ENCODE results near the gene TEAD4. TPM values are rescaled to one million over a fixed set of nuclear protein-coding genes. Genes with fewer than 3 reads are reported as not detected.

Gene TEAD4
- total RNA-seq, 1 experiment from 2014 or later, result 43.2 TPM

GRCh38 chr12:2986876-2987275 lies 27.7 kb downstream of the TEAD4 start:
- H3K27ac ChIP-seq (ENCODE audit: low read depth, low read length), result no peak overlapping the region
- H3K9me3 ChIP-seq (ENCODE audit: control insufficient read depth in 1 of 2, insufficient read depth in 1 of 2, low read depth in 1 of 2, low read length in 2 of 2), result no peaks in the 10 kb centered on the region
- no peaks in the 10 kb centered on the region; the same call in 1 of the 2 replicates for H4K20me1 ChIP-seq (ENCODE audit: insufficient read depth)
- no peaks in the 10 kb centered on the region for H3K9me2 ChIP-seq (ENCODE audit: insufficient read depth)
- H3K4me2 ChIP-seq (ENCODE audit: low read length), result no peak overlapping the region
- DNase-seq (ENCODE audit: low read depth, low spot score), result no peak
- no peak overlapping the region for H3K9ac ChIP-seq (ENCODE audit: low read length)
- H3K36me3 ChIP-seq (ENCODE audit: control insufficient read depth in 1 of 2, insufficient read depth in 2 of 2, low read length in 2 of 2), result peaks cover 0 to 9% of the 10 kb centered on the region in 2 experiments; a peak in 1 of 4 replicates
- peaks cover 49% of the 10 kb centered on the region for H3K79me2 ChIP-seq (ENCODE audit: insufficient read depth, low read length)
- BruUV-seq (replicated peaks), result no TSS peak
- ChIA-PET CTCF (interaction anchor here (2.5 kb wide), 1 partner anchor 55 kb away, joined by 6 read pairs; no protein-coding TSS in a partner anchor), RAD21 (ENCODE audit: low non-redundant PET in 1 of 2, low total read pairs in 2 of 2, uncharacterized antibody in 2 of 2, unreplicated experiment in 2 of 2) (no interaction called here), POLR2A (no interaction called here)
- intact Hi-C loops (cut with micrococcal nuclease), result no loop called here
- no peak overlapping the region for H3K4me3 ChIP-seq (replicated peaks in 1 of 2; ENCODE audit: low read depth in 1 of 2, low read length in 2 of 2)
- H3K27me3 ChIP-seq (ENCODE audit: insufficient read depth, low read length), result no peaks in the 10 kb centered on the region
- H2AFZ ChIP-seq (ENCODE audit: low read depth, low read length, poor library complexity, severe bottlenecking), result no peak overlapping the region
- H3K4me1 ChIP-seq (ENCODE audit: control insufficient read depth in 1 of 2, insufficient read depth in 2 of 2, low read length in 2 of 2), result no peaks in the 10 kb centered on the region
- TF ChIP-seq ELF1 (IDR thresholded peaks at IDR 0.05; ENCODE audit: borderline replicate concordance, low read depth) (no peak), FOSL1 (IDR thresholded peaks at IDR 0.05; ENCODE audit: low read depth) (no peak), SRF (IDR thresholded peaks at IDR 0.05; ENCODE audit: low read depth) (no peak), EGR1 (IDR thresholded peaks at IDR 0.05; ENCODE audit: low read depth) (no peak), MAX (IDR thresholded peaks at IDR 0.05) (no peak), EZH2 (IDR thresholded peaks at IDR 0.05) (no peak), JUND (IDR thresholded peaks at IDR 0.05) (no peak), ZNF274 (IDR thresholded peaks at IDR 0.05; ENCODE audit: low read depth, low read length) (no peak), POLR2A (IDR thresholded peaks at IDR 0.05; ENCODE audit: borderline replicate concordance, extremely low read depth, insufficient read depth, insufficient read length) (no peak), ZFX (IDR thresholded peaks at IDR 0.05) (no peak), POLR2AphosphoS5 (IDR thresholded peaks at IDR 0.05; ENCODE audit: low read depth, low read length) (no peak), EZH2phosphoT487 (IDR thresholded peaks at IDR 0.05; ENCODE audit: borderline replicate concordance) (no peak), YY1 (IDR thresholded peaks at IDR 0.05; ENCODE audit: extremely low read depth, insufficient replicate concordance, low read depth, low read length) (no peak)
- TF ChIP-seq, protein P1, sequence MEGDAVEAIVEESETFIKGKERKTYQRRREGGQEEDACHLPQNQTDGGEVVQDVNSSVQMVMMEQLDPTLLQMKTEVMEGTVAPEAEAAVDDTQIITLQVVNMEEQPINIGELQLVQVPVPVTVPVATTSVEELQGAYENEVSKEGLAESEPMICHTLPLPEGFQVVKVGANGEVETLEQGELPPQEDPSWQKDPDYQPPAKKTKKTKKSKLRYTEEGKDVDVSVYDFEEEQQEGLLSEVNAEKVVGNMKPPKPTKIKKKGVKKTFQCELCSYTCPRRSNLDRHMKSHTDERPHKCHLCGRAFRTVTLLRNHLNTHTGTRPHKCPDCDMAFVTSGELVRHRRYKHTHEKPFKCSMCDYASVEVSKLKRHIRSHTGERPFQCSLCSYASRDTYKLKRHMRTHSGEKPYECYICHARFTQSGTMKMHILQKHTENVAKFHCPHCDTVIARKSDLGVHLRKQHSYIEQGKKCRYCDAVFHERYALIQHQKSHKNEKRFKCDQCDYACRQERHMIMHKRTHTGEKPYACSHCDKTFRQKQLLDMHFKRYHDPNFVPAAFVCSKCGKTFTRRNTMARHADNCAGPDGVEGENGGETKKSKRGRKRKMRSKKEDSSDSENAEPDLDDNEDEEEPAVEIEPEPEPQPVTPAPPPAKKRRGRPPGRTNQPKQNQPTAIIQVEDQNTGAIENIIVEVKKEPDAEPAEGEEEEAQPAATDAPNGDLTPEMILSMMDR (IDR thresholded peaks at IDR 0.05 in 2 of 3, conservative IDR thresholded peaks at IDR 0.05 in 1 of 3; ENCODE audit: borderline replicate concordance in 1 of 3, insufficient read depth in 1 of 3, low read depth in 2 of 3, low read length in 2 of 3), result no peak
- TF ChIP-seq, protein P2, sequence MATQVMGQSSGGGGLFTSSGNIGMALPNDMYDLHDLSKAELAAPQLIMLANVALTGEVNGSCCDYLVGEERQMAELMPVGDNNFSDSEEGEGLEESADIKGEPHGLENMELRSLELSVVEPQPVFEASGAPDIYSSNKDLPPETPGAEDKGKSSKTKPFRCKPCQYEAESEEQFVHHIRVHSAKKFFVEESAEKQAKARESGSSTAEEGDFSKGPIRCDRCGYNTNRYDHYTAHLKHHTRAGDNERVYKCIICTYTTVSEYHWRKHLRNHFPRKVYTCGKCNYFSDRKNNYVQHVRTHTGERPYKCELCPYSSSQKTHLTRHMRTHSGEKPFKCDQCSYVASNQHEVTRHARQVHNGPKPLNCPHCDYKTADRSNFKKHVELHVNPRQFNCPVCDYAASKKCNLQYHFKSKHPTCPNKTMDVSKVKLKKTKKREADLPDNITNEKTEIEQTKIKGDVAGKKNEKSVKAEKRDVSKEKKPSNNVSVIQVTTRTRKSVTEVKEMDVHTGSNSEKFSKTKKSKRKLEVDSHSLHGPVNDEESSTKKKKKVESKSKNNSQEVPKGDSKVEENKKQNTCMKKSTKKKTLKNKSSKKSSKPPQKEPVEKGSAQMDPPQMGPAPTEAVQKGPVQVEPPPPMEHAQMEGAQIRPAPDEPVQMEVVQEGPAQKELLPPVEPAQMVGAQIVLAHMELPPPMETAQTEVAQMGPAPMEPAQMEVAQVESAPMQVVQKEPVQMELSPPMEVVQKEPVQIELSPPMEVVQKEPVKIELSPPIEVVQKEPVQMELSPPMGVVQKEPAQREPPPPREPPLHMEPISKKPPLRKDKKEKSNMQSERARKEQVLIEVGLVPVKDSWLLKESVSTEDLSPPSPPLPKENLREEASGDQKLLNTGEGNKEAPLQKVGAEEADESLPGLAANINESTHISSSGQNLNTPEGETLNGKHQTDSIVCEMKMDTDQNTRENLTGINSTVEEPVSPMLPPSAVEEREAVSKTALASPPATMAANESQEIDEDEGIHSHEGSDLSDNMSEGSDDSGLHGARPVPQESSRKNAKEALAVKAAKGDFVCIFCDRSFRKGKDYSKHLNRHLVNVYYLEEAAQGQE (IDR thresholded peaks at IDR 0.05; ENCODE audit: low read depth), result no peak
- no peak for ATAC-seq
